ENCODE results near the gene PPFIA4. TPM values are rescaled to one million over a fixed set of nuclear protein-coding genes. Genes with fewer than 3 reads are reported as not detected.

The PPFIA4 gene
- total RNA-seq, 1 experiment from 2014 or later, result 10.8 TPM

GRCh38 chr1:203059485-203059884 lies 33.2 kb downstream of the PPFIA4 start:
- RAD21 ChIA-PET (ENCODE audit: low non-redundant PET in 1 of 2, low total read pairs in 2 of 2, uncharacterized antibody in 2 of 2, unreplicated experiment in 2 of 2), result no interaction called here
- Histone ChIP-seq H4K20me1 (ENCODE audit: insufficient read depth) (no peaks in the 10 kb centered on the region), H2AFZ (ENCODE audit: low read depth, low read length, poor library complexity, severe bottlenecking) (no peak overlapping the region), H3K9me2 (ENCODE audit: insufficient read depth) (no peaks in the 10 kb centered on the region), H3K9me3 (ENCODE audit: control insufficient read depth in 1 of 2, insufficient read depth in 1 of 2, low read depth in 1 of 2, low read length in 2 of 2) (no peaks in the 10 kb centered on the region), H3K4me3 (replicated peaks in 1 of 2; ENCODE audit: low read depth in 1 of 2, low read length in 2 of 2) (no peak overlapping the region), H3K27me3 (ENCODE audit: insufficient read depth, low read length) (no peaks in the 10 kb centered on the region), H3K9ac (ENCODE audit: low read length) (no peak overlapping the region), H3K4me2 (ENCODE audit: low read length) (no peak overlapping the region), H3K4me1 (ENCODE audit: control insufficient read depth in 1 of 2, insufficient read depth in 2 of 2, low read length in 2 of 2) (no peaks in the 10 kb centered on the region), H3K36me3 (ENCODE audit: control insufficient read depth in 1 of 2, insufficient read depth in 2 of 2, low read length in 2 of 2) (peaks cover 0 to 5% of the 10 kb centered on the region in 2 experiments; a peak in 2 of 4 replicates), H3K27ac (ENCODE audit: low read depth, low read length) (no peak overlapping the region), H3K79me2 (ENCODE audit: insufficient read depth, low read length) (no peaks in the 10 kb centered on the region)
- DNase-seq (ENCODE audit: low read depth, low spot score), result no peak
- BruUV-seq (replicated peaks), result no TSS peak
- CTCF ChIA-PET, result no interaction called here
- POLR2A ChIA-PET, result no interaction called here
- intact Hi-C loops (cut with micrococcal nuclease), result no loop called here
- no peak for ATAC-seq
- no peak for TF ChIP-seq FOSL1 (IDR thresholded peaks at IDR 0.05; ENCODE audit: low read depth)
- TF ChIP-seq EZH2phosphoT487 (IDR thresholded peaks at IDR 0.05; ENCODE audit: borderline replicate concordance), result no peak
- TF ChIP-seq RAD21 (IDR thresholded peaks at IDR 0.05; ENCODE audit: low read depth), result no peak
- no peak for TF ChIP-seq EGR1 (IDR thresholded peaks at IDR 0.05; ENCODE audit: low read depth)
- no peak for TF ChIP-seq CBX3 (IDR thresholded peaks at IDR 0.05; ENCODE audit: low read depth)
- TF ChIP-seq YY1 (IDR thresholded peaks at IDR 0.05; ENCODE audit: extremely low read depth, insufficient replicate concordance, low read depth, low read length), result no peak
- TF ChIP-seq ELF1 (IDR thresholded peaks at IDR 0.05; ENCODE audit: borderline replicate concordance, low read depth), result no peak
- TF ChIP-seq EZH2 (IDR thresholded peaks at IDR 0.05), result no peak
- TF ChIP-seq SRF (IDR thresholded peaks at IDR 0.05; ENCODE audit: low read depth), result no peak
- TF ChIP-seq TCF7L2 (IDR thresholded peaks at IDR 0.05; ENCODE audit: borderline replicate concordance, extremely low read depth, insufficient read depth, insufficient read length), result no peak
- no peak for TF ChIP-seq MAX (IDR thresholded peaks at IDR 0.05)
- no peak for TF ChIP-seq ZNF274 (IDR thresholded peaks at IDR 0.05; ENCODE audit: low read depth, low read length)
- TF ChIP-seq ATF3 (IDR thresholded peaks at IDR 0.05), result no peak
- no peak for TF ChIP-seq ZFX (IDR thresholded peaks at IDR 0.05)
- TF ChIP-seq CEBPB (IDR thresholded peaks at IDR 0.05; ENCODE audit: low read depth), result no peak
- TF ChIP-seq REST (IDR thresholded peaks at IDR 0.05; ENCODE audit: low read depth), result no peak
- TF ChIP-seq, protein P1, sequence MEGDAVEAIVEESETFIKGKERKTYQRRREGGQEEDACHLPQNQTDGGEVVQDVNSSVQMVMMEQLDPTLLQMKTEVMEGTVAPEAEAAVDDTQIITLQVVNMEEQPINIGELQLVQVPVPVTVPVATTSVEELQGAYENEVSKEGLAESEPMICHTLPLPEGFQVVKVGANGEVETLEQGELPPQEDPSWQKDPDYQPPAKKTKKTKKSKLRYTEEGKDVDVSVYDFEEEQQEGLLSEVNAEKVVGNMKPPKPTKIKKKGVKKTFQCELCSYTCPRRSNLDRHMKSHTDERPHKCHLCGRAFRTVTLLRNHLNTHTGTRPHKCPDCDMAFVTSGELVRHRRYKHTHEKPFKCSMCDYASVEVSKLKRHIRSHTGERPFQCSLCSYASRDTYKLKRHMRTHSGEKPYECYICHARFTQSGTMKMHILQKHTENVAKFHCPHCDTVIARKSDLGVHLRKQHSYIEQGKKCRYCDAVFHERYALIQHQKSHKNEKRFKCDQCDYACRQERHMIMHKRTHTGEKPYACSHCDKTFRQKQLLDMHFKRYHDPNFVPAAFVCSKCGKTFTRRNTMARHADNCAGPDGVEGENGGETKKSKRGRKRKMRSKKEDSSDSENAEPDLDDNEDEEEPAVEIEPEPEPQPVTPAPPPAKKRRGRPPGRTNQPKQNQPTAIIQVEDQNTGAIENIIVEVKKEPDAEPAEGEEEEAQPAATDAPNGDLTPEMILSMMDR (IDR thresholded peaks at IDR 0.05 in 2 of 3, conservative IDR thresholded peaks at IDR 0.05 in 1 of 3; ENCODE audit: borderline replicate concordance in 1 of 3, insufficient read depth in 1 of 3, low read depth in 2 of 3, low read length in 2 of 3), result no peak
- TF ChIP-seq POLR2AphosphoS5 (IDR thresholded peaks at IDR 0.05; ENCODE audit: low read depth, low read length), result no peak
- no peak for TF ChIP-seq POLR2A (IDR thresholded peaks at IDR 0.05; ENCODE audit: borderline replicate concordance, extremely low read depth, insufficient read depth, insufficient read length)
- TF ChIP-seq JUND (IDR thresholded peaks at IDR 0.05), result no peak

All from HCT116 (cell line).